OCI-LY3 (cell line): ENCODE results near the gene RREB1.

Experiments used
- H2AFZ ChIP-seq: fragments of 200-600, 300-600 bp; shearing (Covaris generic); 2 replicates; pipeline ENCODE4 v1.6.0; 2014; ENCODE audit warnings: antibody characterized with exemption, low read depth, low read length
- H3K27ac ChIP-seq: fragments of 200-600, 300-600 bp; sonication (generic); 2 replicates; pipeline ENCODE4 v1.5.1; 2014; ENCODE audit warnings: mild to moderate bottlenecking, low read length, moderate library complexity, mixed read lengths
- H3K27me3 ChIP-seq: fragments of 200-600, 300-600 bp; sonication (generic); 2 replicates; pipeline ENCODE4 v1.6.1; 2014; ENCODE audit warnings: low read depth, low read length, mixed read lengths
- H3K36me3 ChIP-seq: fragments of 200-600, 300-600 bp; sonication (generic); replicated peaks from 2 replicates; pipeline ENCODE3; 2014; ENCODE audit warnings: low read depth, low read length, mixed read lengths
- H3K4me1 ChIP-seq: fragments of 300-600, 200-600 bp; sonication (generic); 2 replicates; pipeline ENCODE4 v1.6.1; 2014; ENCODE audit warnings: low read length, mixed read lengths
- H3K4me2 ChIP-seq: fragments of 200-600, 300-600 bp; sonication (generic); 2 replicates; pipeline ENCODE4 v1.6.1; 2014; ENCODE audit warnings: low read length, mixed read lengths
- H3K4me3 ChIP-seq: fragments of 300-600, 200-600 bp; sonication (generic); 2 replicates; pipeline ENCODE4 v1.5.1; 2014; ENCODE audit warnings: antibody characterized with exemption, mild to moderate bottlenecking, low read length, moderate library complexity
- H3K79me2 ChIP-seq: fragments of 300-600, 200-600 bp; shearing (Covaris generic); 2 replicates; pipeline ENCODE4 v1.6.1; 2014; ENCODE audit warnings: mild to moderate bottlenecking, low read length, mixed read lengths
- H3K9ac ChIP-seq: fragments of 300-600, 200-600 bp; shearing (Covaris generic); 2 replicates; pipeline ENCODE4 v1.6.0; 2014; ENCODE audit warnings: mild to moderate bottlenecking, low read length, moderate library complexity
- H3K9me3 ChIP-seq: fragments of 200-600, 300-600 bp; shearing (Covaris generic); 2 replicates; pipeline ENCODE4 v1.6.1; 2014; ENCODE audit warnings: low read length, mixed read lengths; ENCODE audit not compliant: insufficient read depth
- H4K20me1 ChIP-seq: fragments of 200-600, 300-600 bp; sonication (generic); 2 replicates; pipeline ENCODE4 v1.6.1; 2016; ENCODE audit warnings: low read length, mixed read lengths; ENCODE audit not compliant: insufficient read depth
- CTCF ChIP-seq: fragments of 200-600, 300-600 bp; sonication (generic); IDR thresholded peaks from 2 replicates; pipeline ENCODE4 v1.5.1; 2014; ENCODE audit warnings: antibody characterized with exemption, low read length, low read depth
- EZH2phosphoT487 ChIP-seq: fragments of 200-600 bp; shearing (Covaris generic); IDR thresholded peaks from 2 replicates; pipeline ENCODE4 v1.6.1; 2018; ENCODE audit warnings: antibody characterized with exemption, mixed run types, low read depth

Gene RREB1

GRCh38 chr6:7126754-7127153, 19.0 kb downstream of the RREB1 start:
- peaks cover 85% of the 10 kb centered on the region for H4K20me1 ChIP-seq
- no peak overlapping the region for H2AFZ ChIP-seq
- peaks cover 54% of the 10 kb centered on the region for H3K4me1 ChIP-seq
- H3K27ac ChIP-seq: no peak overlapping the region
- no peak overlapping the region for H3K9ac ChIP-seq
- no peaks in the 10 kb centered on the region for H3K9me3 ChIP-seq
- no peaks in the 10 kb centered on the region for H3K27me3 ChIP-seq
- TF ChIP-seq CTCF (no peak), EZH2phosphoT487 (no peak)
- no peak overlapping the region for H3K4me3 ChIP-seq
- H3K4me2 ChIP-seq: peak overlapping the region; percentile 56
- H3K79me2 ChIP-seq: peaks cover 96% of the 10 kb centered on the region
- H3K36me3 ChIP-seq: peaks cover 3% of the 10 kb centered on the region

DNA sequence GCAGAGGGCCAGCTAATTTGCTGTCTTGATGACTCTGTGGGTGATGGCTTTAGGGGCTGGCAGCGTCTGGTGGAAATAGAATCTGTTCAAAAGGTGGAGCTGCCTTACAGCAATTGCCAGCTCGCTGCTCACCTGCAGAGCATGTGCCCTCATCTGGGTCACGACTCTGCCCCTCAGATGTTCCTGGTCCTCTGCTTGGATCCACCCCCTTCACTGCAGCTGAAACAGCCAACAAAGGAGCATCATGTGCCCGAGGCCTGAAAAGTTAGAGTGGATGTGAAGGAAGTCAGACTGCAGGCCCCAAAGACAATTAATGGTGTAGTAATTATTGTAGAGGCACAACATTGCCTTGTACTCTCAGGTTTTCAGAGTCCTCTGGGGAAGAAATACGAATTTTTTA, 19.9 kb downstream of the RREB1 start:
- H2AFZ ChIP-seq: no peak overlapping the region
- peaks cover 96% of the 10 kb centered on the region for H3K79me2 ChIP-seq
- peak overlapping the region; percentile 17; the same call in 1 of the 2 replicates for H3K9ac ChIP-seq
- peaks cover 77% of the 10 kb centered on the region for H4K20me1 ChIP-seq
- peak overlapping the region; percentile 33; the same call in 1 of the 2 replicates for H3K4me3 ChIP-seq
- H3K27me3 ChIP-seq: no peaks in the 10 kb centered on the region
- peaks cover 59% of the 10 kb centered on the region for H3K4me1 ChIP-seq
- peaks cover 2% of the 10 kb centered on the region for H3K36me3 ChIP-seq
- TF ChIP-seq CTCF: peak; percentile 12
- no peak for TF ChIP-seq EZH2phosphoT487
- H3K27ac ChIP-seq: peak overlapping the region; percentile 65
- peak overlapping the region; percentile 56 for H3K4me2 ChIP-seq
- H3K9me3 ChIP-seq: no peaks in the 10 kb centered on the region

GRCh38 chr6:7129360-7129759, 21.6 kb downstream of the RREB1 start:
- Histone ChIP-seq H2AFZ (no peak overlapping the region), H3K36me3 (no peaks in the 10 kb centered on the region), H3K4me1 (peaks cover 76% of the 10 kb centered on the region), H3K79me2 (peaks cover 97% of the 10 kb centered on the region), H3K27me3 (no peaks in the 10 kb centered on the region), H3K9me3 (no peaks in the 10 kb centered on the region), H3K9ac (no peak overlapping the region), H3K4me3 (peak overlapping the region; percentile 46; the same call in 1 of the 2 replicates), H3K27ac (no peak overlapping the region; the same call in 1 of the 2 replicates), H4K20me1 (peaks cover 74% of the 10 kb centered on the region), H3K4me2 (peak overlapping the region; percentile 67)
- no peak for TF ChIP-seq CTCF
- TF ChIP-seq EZH2phosphoT487: no peak

GRCh38 chr6:7129784-7130569, 22.2 kb downstream of the RREB1 start:
- no peaks in the 10 kb centered on the region for H3K27me3 ChIP-seq
- H3K4me2 ChIP-seq: peak overlapping the region; percentile 67
- no peaks in the 10 kb centered on the region for H3K36me3 ChIP-seq
- peak overlapping the region; percentile 22; the same call in 1 of the 2 replicates for H3K9ac ChIP-seq
- no peak for TF ChIP-seq CTCF
- no peak for TF ChIP-seq EZH2phosphoT487
- no peak overlapping the region for H2AFZ ChIP-seq
- peak overlapping the region; percentile 46 for H3K4me3 ChIP-seq
- H4K20me1 ChIP-seq: peaks cover 74% of the 10 kb centered on the region
- peaks cover 82% of the 10 kb centered on the region for H3K4me1 ChIP-seq
- no peaks in the 10 kb centered on the region for H3K9me3 ChIP-seq
- peak overlapping the region; percentile 31; the same call in 1 of the 2 replicates for H3K27ac ChIP-seq
- peaks cover 97% of the 10 kb centered on the region for H3K79me2 ChIP-seq
